ENCODE results near the gene B9D2. TPM values are rescaled to one million over a fixed set of nuclear protein-coding genes. Genes with fewer than 3 reads are reported as not detected.
A peak's percentile ranks its signal among the peaks of the same experiment; 100 is the strongest.

The B9D2 gene
- total RNA-seq, 1 donor from 2014 or later = 5.9 TPM

DNA sequence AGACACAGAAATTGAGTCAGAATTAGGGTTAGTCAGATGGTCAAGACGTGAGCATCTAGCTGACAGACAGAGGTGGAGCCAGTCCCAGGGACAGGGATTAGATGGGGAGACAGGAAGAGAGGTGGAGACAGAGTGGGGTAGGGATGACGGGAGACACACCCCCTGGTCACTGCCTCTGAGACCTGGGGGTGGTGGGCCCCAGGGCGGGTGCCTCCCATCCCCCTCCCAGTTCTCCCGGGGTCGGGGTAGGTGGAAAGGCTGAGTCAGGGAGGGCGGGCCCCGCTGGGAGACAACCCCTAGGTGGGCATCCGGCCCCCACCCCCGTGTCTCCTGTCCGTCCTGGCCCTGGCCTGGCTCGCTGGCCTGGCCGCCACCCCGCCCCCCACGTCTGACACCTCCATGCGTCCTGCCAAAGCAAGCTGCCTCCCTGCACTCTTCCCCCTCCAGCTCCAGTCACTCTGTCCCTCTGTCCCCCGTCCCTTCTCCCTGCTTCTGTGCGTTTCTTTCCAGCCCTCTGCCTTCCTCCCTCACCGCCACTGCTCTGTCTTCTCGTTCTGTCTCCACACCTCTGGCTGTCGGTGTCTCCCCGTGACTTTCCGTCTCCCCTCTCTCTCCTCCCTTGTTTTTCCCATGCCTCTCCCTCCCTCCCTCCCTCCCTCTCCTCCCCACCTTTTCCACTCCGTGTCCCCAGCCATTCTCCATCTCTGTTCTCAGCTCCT, 38.9 kb downstream of the B9D2 start:
- Mint-ChIP-seq H3K4me3 (ENCODE audit: unreplicated experiment) (peak overlapping the region; percentile 69), H3K27ac (ENCODE audit: unreplicated experiment) (peak overlapping the region; percentile 90), H3K36me3 (ENCODE audit: low read depth, unreplicated experiment) (peaks cover 16% of the 10 kb centered on the region), H3K4me1 (ENCODE audit: low read depth, unreplicated experiment) (peaks cover 61% of the 10 kb centered on the region), H3K27me3 (ENCODE audit: low read depth, unreplicated experiment) (no peaks in the 10 kb centered on the region), H3K9me3 (ENCODE audit: unreplicated experiment) (no peaks in the 10 kb centered on the region)
- Histone ChIP-seq H3K9ac (ENCODE audit: low read length) (peak overlapping the region; percentile 95), H3K27ac (ENCODE audit: low read depth, low read length) (peak overlapping the region; percentile 100), H3K36me3 (ENCODE audit: insufficient read depth, low read length) (peaks cover 12% of the 10 kb centered on the region), H3K4me3 (ENCODE audit: insufficient read depth, low read depth, low read length) (peak overlapping the region; percentile 12), H3K27me3 (ENCODE audit: insufficient read depth, low read length) (no peaks in the 10 kb centered on the region), H4K20me1 (ENCODE audit: insufficient read depth, low read length) (peaks cover 15% of the 10 kb centered on the region), H2AFZ (ENCODE audit: low read depth, low read length) (no peak overlapping the region), H3K79me2 (ENCODE audit: insufficient read depth, low read length) (peaks cover 10% of the 10 kb centered on the region), H3K4me1 (ENCODE audit: insufficient read depth, low read length) (peaks cover 82% of the 10 kb centered on the region), H3K4me2 (ENCODE audit: low read length) (peak overlapping the region; percentile 78), H3K9me3 (ENCODE audit: insufficient read depth, low read depth, low read length) (no peaks in the 10 kb centered on the region)
- FAIRE-seq (peak; percentile 55), DNase-seq (ENCODE audit: low read depth) (peak; percentile 77)
- TF ChIP-seq, protein P1, sequence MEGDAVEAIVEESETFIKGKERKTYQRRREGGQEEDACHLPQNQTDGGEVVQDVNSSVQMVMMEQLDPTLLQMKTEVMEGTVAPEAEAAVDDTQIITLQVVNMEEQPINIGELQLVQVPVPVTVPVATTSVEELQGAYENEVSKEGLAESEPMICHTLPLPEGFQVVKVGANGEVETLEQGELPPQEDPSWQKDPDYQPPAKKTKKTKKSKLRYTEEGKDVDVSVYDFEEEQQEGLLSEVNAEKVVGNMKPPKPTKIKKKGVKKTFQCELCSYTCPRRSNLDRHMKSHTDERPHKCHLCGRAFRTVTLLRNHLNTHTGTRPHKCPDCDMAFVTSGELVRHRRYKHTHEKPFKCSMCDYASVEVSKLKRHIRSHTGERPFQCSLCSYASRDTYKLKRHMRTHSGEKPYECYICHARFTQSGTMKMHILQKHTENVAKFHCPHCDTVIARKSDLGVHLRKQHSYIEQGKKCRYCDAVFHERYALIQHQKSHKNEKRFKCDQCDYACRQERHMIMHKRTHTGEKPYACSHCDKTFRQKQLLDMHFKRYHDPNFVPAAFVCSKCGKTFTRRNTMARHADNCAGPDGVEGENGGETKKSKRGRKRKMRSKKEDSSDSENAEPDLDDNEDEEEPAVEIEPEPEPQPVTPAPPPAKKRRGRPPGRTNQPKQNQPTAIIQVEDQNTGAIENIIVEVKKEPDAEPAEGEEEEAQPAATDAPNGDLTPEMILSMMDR (IDR thresholded peaks at IDR 0.05; ENCODE audit: insufficient read depth, low read depth, low read length) = no peak
- no peak for TF ChIP-seq EZH2 (IDR thresholded peaks at IDR 0.05; ENCODE audit: insufficient read depth, low read length)

DNA sequence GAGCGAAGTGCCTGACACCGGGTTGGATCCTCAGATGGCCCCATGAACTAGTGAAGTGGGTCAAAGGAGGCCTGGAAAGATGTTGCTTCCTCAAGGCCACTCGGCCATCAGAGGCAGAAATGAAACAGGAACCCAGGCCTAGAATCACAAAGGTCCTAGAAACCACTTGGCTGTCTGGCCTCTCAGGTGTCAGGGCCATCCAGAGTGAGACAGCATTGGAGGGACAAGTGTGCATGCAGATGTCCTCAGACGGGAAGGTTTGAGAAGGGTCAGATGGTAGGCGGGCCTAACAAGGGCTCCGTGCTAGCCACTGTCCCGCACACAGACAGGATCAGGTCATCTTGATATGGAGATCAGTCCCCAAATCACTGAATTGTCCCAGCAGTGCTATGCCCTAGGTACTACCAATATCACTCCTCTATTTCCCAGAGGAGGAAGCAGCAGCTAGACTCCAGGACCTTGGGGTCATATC, 39.7 kb downstream of the B9D2 start:
- Histone ChIP-seq H3K27ac (ENCODE audit: low read depth, low read length) (peak overlapping the region; percentile 100), H3K4me1 (ENCODE audit: insufficient read depth, low read length) (peaks cover 82% of the 10 kb centered on the region), H3K4me2 (ENCODE audit: low read length) (peak overlapping the region; percentile 78), H3K9me3 (ENCODE audit: insufficient read depth, low read depth, low read length) (no peaks in the 10 kb centered on the region), H4K20me1 (ENCODE audit: insufficient read depth, low read length) (peaks cover 23% of the 10 kb centered on the region), H3K4me3 (ENCODE audit: insufficient read depth, low read depth, low read length) (no peak overlapping the region), H3K79me2 (ENCODE audit: insufficient read depth, low read length) (peaks cover 10% of the 10 kb centered on the region), H3K27me3 (ENCODE audit: insufficient read depth, low read length) (no peaks in the 10 kb centered on the region), H3K36me3 (ENCODE audit: insufficient read depth, low read length) (peaks cover 12% of the 10 kb centered on the region), H2AFZ (ENCODE audit: low read depth, low read length) (no peak overlapping the region), H3K9ac (ENCODE audit: low read length) (peak overlapping the region; percentile 95)
- peaks cover 17% of the 10 kb centered on the region for H3K36me3 Mint-ChIP-seq (ENCODE audit: low read depth, unreplicated experiment)
- H3K27me3 Mint-ChIP-seq (ENCODE audit: low read depth, unreplicated experiment) = no peaks in the 10 kb centered on the region
- no peaks in the 10 kb centered on the region for H3K9me3 Mint-ChIP-seq (ENCODE audit: unreplicated experiment)
- DNase-seq (ENCODE audit: low read depth) (no peak), FAIRE-seq (no peak)
- TF ChIP-seq, protein P1 (IDR thresholded peaks at IDR 0.05; ENCODE audit: insufficient read depth, low read depth, low read length) = no peak
- no peak for TF ChIP-seq EZH2 (IDR thresholded peaks at IDR 0.05; ENCODE audit: insufficient read depth, low read length)
- peak overlapping the region; percentile 90 for H3K27ac Mint-ChIP-seq (ENCODE audit: unreplicated experiment)
- peak overlapping the region; percentile 30 for H3K4me3 Mint-ChIP-seq (ENCODE audit: unreplicated experiment)
- peaks cover 65% of the 10 kb centered on the region for H3K4me1 Mint-ChIP-seq (ENCODE audit: low read depth, unreplicated experiment)
